Dedifferentiated amniotic fluid mesenchymal stem cell (primary cell): ENCODE measurements around the gene RTL1.

Experiments
- DNase-seq: peaks from one replicate; pipeline ENCODE4 v3.0.0-alpha.2; 2016; ENCODE audit errors: extremely low spot score

RTL1 gene

GRCh38 chr14:100851586-100851916 lies 52.0 kb downstream of the RTL1 start:
- no peak for DNase-seq

- DNase-seq: no peak
Observed at GRCh38 chr14:100850841-100851585, 52.5 kb downstream of the RTL1 start.

- DNase-seq: no peak
Observed at GRCh38 chr14:100849115-100849781, 54.3 kb downstream of the RTL1 start.

GRCh38 chr14:100846309-100846859 lies 57.1 kb downstream of the RTL1 start:
- no peak for DNase-seq

- DNase-seq: no peak
Observed at GRCh38 chr14:100845341-100845740, 58.2 kb downstream of the RTL1 start.

GRCh38 chr14:100844846-100845245 lies 58.7 kb downstream of the RTL1 start:
- no peak for DNase-seq

GRCh38 chr14:100844421-100844820 lies 59.1 kb downstream of the RTL1 start:
- DNase-seq: no peak

- DNase-seq: no peak
Observed at GRCh38 chr14:100844082-100844408, 59.5 kb downstream of the RTL1 start.

GRCh38 chr14:100842799-100843198 lies 60.7 kb downstream of the RTL1 start:
- peak; percentile 73 for DNase-seq

- no peak for DNase-seq
Observed at GRCh38 chr14:100841761-100842403, 61.6 kb downstream of the RTL1 start.

- no peak for DNase-seq
Observed at GRCh38 chr14:100841066-100841760, 62.3 kb downstream of the RTL1 start.

GRCh38 chr14:100840286-100841065 lies 63.0 kb downstream of the RTL1 start:
- DNase-seq: no peak

- no peak for DNase-seq
Observed at GRCh38 chr14:100839681-100840111, 63.8 kb downstream of the RTL1 start.

GRCh38 chr14:100839315-100839585 lies 64.3 kb downstream of the RTL1 start:
- no peak for DNase-seq

GRCh38 chr14:100838493-100839314 lies 64.8 kb downstream of the RTL1 start:
- no peak for DNase-seq

- DNase-seq: no peak
Observed at GRCh38 chr14:100837805-100838350, 65.6 kb downstream of the RTL1 start.

- DNase-seq: no peak
Observed at GRCh38 chr14:100836941-100837804, 66.3 kb downstream of the RTL1 start.

GRCh38 chr14:100836311-100836805 lies 67.2 kb downstream of the RTL1 start:
- no peak for DNase-seq

GRCh38 chr14:100835548-100836310 lies 67.8 kb downstream of the RTL1 start:
- no peak for DNase-seq
